Omental fat pad (tissue), 4 donors: Measurements from ENCODE around the gene ZNF669. TPM values are rescaled to one million over a fixed set of nuclear protein-coding genes. Genes with fewer than 3 reads are reported as not detected.

ENCODE experiments used
- ATAC-seq: fragments of 150-250 bp; one replicate; pipeline ENCODE4 v1.9.1; 2016; ENCODE audit warnings: mild to moderate bottlenecking, moderate library complexity; ENCODE audit not compliant: low FRiP score
- DNase-seq: peaks from one replicate; pipeline ENCODE4 v3.0.0-alpha.2; 2019; ENCODE audit warnings: low spot score
- total RNA-seq, 4 donors: library from RNA; depleted of rRNA; stranded (reverse); fragments of >200 nt; gene quantifications; one replicate each; pipeline ENCODE4 v1.1.0, GENCODE V29; 2016
- TF ChIP-seq, protein P1 (sequence below), 3 donors: fragments of 450-650 bp; IDR thresholded peaks; one replicate each; pipeline ENCODE4 v1.5.1; 2016 to 2017; ENCODE audit warnings: antibody characterized with exemption in 3 of 3, mild to moderate bottlenecking in 3 of 3, moderate library complexity in 2 of 3

Gene ZNF669
- total RNA-seq, 4 donors from 2014 or later = 4.0 to 9.1 (median 6.3) TPM

DNA sequence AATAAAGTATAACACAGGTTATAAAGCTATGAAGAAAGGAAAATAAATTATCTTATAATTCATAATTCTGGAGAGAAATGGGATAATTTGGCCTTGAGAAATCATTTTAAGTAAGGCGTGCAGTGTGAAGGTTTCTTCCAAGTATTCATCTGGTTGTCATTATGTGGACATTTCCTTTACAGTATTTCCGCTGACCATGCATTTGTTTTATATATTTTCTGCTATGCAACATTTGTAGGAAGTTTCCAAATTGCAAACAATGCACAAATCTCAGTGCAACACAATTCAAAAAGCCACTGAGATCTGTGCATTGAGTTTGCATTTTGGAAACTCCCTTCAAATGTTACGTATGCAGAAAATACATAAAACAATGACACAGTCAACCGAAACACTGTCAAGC is 43.4 kb downstream of the ZNF669 start:
- DNase-seq (no peak), ATAC-seq (no peak)
- TF ChIP-seq, protein P1, sequence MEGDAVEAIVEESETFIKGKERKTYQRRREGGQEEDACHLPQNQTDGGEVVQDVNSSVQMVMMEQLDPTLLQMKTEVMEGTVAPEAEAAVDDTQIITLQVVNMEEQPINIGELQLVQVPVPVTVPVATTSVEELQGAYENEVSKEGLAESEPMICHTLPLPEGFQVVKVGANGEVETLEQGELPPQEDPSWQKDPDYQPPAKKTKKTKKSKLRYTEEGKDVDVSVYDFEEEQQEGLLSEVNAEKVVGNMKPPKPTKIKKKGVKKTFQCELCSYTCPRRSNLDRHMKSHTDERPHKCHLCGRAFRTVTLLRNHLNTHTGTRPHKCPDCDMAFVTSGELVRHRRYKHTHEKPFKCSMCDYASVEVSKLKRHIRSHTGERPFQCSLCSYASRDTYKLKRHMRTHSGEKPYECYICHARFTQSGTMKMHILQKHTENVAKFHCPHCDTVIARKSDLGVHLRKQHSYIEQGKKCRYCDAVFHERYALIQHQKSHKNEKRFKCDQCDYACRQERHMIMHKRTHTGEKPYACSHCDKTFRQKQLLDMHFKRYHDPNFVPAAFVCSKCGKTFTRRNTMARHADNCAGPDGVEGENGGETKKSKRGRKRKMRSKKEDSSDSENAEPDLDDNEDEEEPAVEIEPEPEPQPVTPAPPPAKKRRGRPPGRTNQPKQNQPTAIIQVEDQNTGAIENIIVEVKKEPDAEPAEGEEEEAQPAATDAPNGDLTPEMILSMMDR (IDR thresholded peaks at IDR 0.05) = no peak

DNA sequence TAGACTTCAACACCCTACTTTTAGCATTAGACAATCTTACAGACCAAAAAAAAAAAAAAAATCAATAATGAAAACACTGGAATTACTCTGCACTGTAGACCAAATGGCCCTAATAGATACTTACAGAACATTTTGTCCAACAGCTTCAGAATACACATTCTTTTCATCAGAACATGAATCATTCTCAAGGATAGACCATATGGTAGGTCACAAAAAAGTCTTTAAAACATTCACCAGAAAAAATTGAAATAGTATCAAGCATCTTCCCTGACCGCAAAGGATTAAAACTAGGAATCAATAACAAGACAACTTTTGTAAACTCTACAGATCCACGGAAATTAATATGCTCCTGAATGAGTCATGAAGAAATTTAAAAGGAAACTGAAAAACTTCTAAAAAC is 48.1 kb downstream of the ZNF669 start:
- TF ChIP-seq, protein P1 (IDR thresholded peaks at IDR 0.05) = no peak
- ATAC-seq (no peak), DNase-seq (no peak)

DNA sequence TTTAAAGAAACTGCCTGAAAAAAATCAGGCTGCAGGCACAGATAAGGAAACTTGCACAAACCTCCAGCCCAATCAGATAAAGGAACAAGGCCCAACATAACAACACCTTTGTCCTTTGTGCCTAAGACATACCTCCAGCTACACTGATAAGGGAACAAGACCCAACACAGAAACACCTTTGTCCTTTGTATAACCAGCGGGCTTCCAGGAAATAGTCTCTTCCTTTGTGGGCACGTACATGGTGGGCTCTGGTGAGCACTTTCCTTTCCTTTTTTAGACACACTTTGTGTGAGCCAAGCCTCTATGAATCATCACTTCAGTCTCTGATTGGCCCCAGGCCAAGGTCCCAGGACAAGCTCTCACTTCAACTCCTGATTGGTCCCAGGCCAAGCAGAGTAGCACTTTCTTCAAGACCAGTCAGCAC is 49.2 kb downstream of the ZNF669 start:
- TF ChIP-seq, protein P1 (IDR thresholded peaks at IDR 0.05) = no peak
- DNase-seq (no peak), ATAC-seq (no peak)

Other genes starting within 250 kb of the ZNF669 start
- 10 to 100 TPM; 39.6 to 59.0 (median 48.5) TPM for gene AHCTF1, start 172.4 kb downstream of the ZNF669 start, total RNA-seq
- under 1 TPM in 2 of 4 donors, not detected in 2; 0.12 to 0.95 TPM for gene ZNF695, start 96.3 kb downstream of the ZNF669 start, total RNA-seq
- gene ZNF670, start 25.5 kb downstream of the ZNF669 start, total RNA-seq = 1 to 10 TPM; 2.3 to 3.2 (median 2.8) TPM
- 10 to 100 TPM; 18.6 to 40.5 (median 24.0) TPM for gene ZNF124, start 67.7 kb upstream of the ZNF669 start, total RNA-seq
- gene VN1R5, start 151.7 kb upstream of the ZNF669 start, total RNA-seq = not detected
- gene ZNF496, start 227.5 kb upstream of the ZNF669 start, total RNA-seq = 10 to 100 TPM; 18.8 to 31.5 (median 26.6) TPM